Retinal pigment epithelial cell (primary cell): Measurements from ENCODE around the gene EEF1B2.
"Not testable (repeated sequence)": the region's sequence is repeated elsewhere in the genome, so short reads cannot be mapped to it uniquely, and the experiment has no call there.

Experiments
- DNase-seq: peaks from one replicate; pipeline ENCODE4 v3.0.0-alpha.2; 2010; ENCODE audit warnings: low read depth
- H3K4me3 ChIP-seq: 2 replicates; pipeline ENCODE4 v1.5.1; 2011; ENCODE audit warnings: mild to moderate bottlenecking, low read length, control low read depth, moderate library complexity
- CTCF ChIP-seq: conservative IDR thresholded peaks from 2 replicates; pipeline ENCODE4 v1.5.1; 2011; ENCODE audit warnings: low read depth, low read length, control low read depth, inconsistent platforms

Gene EEF1B2

GRCh38 chr2:206164261-206164862, 4.7 kb downstream of the EEF1B2 start:
- peak; percentile 73 for TF ChIP-seq CTCF
- H3K4me3 ChIP-seq: no peak overlapping the region
- DNase-seq: no peak

DNA sequence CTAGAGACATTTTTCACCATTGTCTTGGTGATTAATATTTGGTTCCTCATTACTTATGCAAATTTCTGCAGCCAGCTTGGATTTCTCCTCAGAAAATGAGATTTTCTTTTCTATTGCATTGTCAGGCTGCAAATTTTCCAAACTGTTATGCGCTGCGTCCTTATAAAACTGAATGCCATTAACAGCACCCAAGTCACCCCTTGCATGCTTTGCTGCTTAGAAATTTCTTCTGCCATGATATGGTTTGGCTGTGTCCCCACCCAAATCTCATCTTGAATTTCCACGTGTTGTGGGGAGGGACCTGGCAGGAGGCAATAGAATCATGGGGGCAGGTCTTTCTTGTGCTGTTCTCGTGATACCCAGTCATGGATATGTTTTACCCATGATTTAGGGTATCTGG, 8.5 kb downstream of the EEF1B2 start:
- H3K4me3 ChIP-seq, DNase-seq: not testable (repeated sequence)

- not testable (repeated sequence) for H3K4me3 ChIP-seq, DNase-seq
Measured at GRCh38 chr2:206171624-206172397, 12.1 kb downstream of the EEF1B2 start.

DNA sequence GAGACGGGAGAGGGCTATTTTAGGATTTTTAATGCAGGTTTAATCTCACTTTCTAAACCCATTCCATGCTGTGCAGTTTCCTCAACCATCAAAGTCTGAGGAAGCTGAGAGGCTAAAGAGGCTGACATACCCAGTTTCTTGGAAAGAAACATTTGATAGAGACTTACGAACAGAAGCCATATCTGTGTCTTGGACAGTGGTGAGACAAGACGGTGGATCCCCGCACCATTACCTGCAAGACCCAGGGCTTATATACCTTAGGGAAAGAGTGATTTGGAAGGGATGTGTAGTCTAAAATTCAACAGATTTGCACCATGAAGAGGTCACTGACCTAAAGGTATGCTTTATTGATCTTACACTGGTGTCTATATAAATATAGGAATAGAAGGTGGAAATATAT, 13.5 kb downstream of the EEF1B2 start:
- H3K4me3 ChIP-seq: no peak overlapping the region
- no peak for DNase-seq
- no peak for TF ChIP-seq CTCF

GRCh38 chr2:206176121-206176520, 16.4 kb downstream of the EEF1B2 start:
- no peak overlapping the region for H3K4me3 ChIP-seq
- DNase-seq: no peak
- TF ChIP-seq CTCF: no peak

DNA sequence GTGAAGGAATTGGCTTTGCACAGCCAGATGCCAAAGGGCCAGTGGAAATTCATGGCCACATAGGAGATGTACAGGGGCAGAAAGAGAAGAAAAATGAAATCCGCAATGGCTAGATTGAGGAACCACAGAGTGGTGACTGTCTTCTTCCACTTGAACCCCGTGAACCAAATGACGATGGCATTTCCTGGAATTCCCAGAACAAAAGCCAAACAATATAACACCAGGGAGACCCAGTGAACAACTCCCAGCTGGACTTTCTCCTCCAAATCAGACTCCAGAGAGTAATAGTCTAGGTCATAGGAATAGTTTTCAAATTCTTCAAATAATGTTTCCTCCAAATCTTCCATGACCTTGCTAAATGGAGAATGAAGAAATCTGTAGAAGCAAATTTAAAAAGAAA, 17.2 kb downstream of the EEF1B2 start:
- no peak for DNase-seq
- no peak for TF ChIP-seq CTCF

DNA sequence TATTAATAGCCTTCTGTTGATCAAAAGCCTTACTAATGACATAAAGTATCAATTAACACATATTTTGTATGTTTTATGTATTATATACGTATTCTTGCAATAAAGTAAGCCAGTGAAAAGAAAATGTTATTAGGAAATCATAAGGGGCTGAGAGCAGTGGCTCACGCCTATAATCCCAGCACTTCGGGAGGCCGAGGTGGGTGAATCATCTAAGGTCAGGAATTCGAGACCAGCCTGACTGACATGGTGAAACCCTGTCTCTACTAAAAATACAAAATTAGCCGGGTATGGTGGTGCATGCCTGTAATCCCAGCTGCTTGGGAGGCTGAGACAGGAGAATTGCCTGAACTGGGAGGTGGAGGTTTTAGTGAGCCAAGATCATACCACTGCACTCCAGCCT, 21.8 kb downstream of the EEF1B2 start:
- H3K4me3 ChIP-seq, DNase-seq: not testable (repeated sequence)

More for the DNA sequence above, 17.2 kb downstream of the EEF1B2 start:
- H3K4me3 ChIP-seq: no peak overlapping the region

GRCh38 chr2:206189691-206190090, 30.0 kb downstream of the EEF1B2 start:
- no peak for DNase-seq
- TF ChIP-seq CTCF: no peak
- no peak overlapping the region for H3K4me3 ChIP-seq
